ENCODE results near the gene PPP1R10. TPM values are rescaled to one million over a fixed set of nuclear protein-coding genes. Genes with fewer than 3 reads are reported as not detected.

Gene PPP1R10
- total and polyA plus RNA-seq, 9 donors, result 34.7 to 106 (median 76.0) TPM

DNA sequence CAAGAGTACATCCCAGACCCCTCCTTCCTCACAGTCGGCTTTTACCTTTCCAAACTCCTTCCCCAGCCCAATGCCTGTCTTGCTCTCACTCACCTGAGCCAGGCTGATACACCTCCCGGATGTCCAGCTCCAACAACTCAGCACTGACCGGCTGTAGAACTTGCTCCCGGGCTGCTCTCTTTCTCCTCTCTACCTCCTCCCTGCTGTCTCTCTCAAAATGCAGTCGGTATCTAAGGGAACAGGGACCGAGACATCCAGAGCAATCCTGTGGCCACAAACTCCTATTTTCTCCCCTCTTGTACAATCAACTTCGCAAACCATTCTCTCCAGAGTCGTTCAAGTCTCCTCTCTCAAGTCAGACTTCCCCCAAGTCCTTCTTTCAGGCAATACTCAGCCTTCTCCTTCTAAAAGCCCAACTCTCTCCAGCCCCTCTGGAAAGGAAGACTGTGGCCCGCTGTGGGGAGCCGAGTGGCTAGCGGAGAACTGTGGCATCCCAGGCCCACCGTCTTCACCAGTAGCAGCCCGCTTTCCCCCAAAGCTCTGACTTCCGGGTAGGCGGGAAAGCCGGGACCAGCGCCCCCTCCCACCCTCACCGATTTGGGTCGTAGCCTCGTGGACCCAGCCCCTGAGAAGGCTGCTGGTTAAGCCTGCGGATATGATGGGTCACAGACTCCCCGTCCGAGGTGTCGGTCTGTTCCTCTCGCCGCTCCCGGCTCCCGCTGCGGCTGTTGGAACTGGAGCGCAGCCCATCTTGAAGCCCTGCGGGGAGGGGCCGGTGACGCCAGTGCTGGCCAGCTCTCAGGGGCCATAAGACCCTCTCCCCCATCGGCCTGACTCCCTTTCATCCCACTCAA, 61.9 kb downstream of the PPP1R10 start:
- Histone ChIP-seq H3K27me3 (no peaks in the 10 kb centered on the region), H3K4me3 (peak overlapping the region; percentile 66), H3K4me1 (ENCODE audit: insufficient read depth) (peaks cover 7% of the 10 kb centered on the region), H3K27ac (peak overlapping the region; percentile 93 to 98), H3K9me3 (no peaks in the 10 kb centered on the region), H3K36me3 (no peaks in the 10 kb centered on the region)
- peak; percentile 71 to 87 (median 80) for DNase-seq
- WGBS, 3 donors, result 6 to 8% (median 6%) methylated on average over 31 to 34 of the region's 34 CpGs
- intact Hi-C loops (cut with DNase I), result no loop called here
- TF ChIP-seq, protein P1, sequence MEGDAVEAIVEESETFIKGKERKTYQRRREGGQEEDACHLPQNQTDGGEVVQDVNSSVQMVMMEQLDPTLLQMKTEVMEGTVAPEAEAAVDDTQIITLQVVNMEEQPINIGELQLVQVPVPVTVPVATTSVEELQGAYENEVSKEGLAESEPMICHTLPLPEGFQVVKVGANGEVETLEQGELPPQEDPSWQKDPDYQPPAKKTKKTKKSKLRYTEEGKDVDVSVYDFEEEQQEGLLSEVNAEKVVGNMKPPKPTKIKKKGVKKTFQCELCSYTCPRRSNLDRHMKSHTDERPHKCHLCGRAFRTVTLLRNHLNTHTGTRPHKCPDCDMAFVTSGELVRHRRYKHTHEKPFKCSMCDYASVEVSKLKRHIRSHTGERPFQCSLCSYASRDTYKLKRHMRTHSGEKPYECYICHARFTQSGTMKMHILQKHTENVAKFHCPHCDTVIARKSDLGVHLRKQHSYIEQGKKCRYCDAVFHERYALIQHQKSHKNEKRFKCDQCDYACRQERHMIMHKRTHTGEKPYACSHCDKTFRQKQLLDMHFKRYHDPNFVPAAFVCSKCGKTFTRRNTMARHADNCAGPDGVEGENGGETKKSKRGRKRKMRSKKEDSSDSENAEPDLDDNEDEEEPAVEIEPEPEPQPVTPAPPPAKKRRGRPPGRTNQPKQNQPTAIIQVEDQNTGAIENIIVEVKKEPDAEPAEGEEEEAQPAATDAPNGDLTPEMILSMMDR (IDR thresholded peaks at IDR 0.05), result peak in 1 of 3 donors; percentile 19
- TF ChIP-seq POLR2A (IDR thresholded peaks at IDR 0.05), result no peak

DNA sequence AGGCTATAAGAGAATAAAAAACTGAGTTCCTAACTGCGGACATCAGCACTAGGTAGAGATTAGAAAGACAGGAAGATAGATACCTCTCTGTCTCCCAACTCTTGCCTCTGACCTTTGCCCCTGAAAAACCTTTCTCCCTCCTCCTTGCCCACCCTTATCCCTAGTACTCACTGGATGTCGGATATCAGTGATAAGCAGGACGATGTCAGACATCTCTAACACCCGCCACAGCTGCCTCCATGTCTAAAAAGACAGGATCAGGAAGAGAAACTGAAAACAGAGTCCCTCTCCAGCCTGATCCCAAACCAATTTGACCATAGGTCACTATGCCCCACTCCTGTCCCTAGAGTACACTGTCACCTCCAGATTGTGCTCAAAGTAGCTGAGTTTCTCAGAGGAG, 62.6 kb downstream of the PPP1R10 start:
- no peak for DNase-seq
- intact Hi-C loops (cut with DNase I), result no loop called here
- no peak for TF ChIP-seq POLR2A (IDR thresholded peaks at IDR 0.05)
- TF ChIP-seq, protein P1 (IDR thresholded peaks at IDR 0.05), result no peak
- no peak for TF ChIP-seq EP300 (IDR thresholded peaks at IDR 0.05)
- no peak overlapping the region for H3K4me3 ChIP-seq
- H3K27me3 ChIP-seq, result no peaks in the 10 kb centered on the region
- no peaks in the 10 kb centered on the region for H3K9me3 ChIP-seq
- no peaks in the 10 kb centered on the region for H3K36me3 ChIP-seq
- 86 to 90% (median 86%) methylated on average over 4 of the region's 4 CpGs for WGBS, 3 donors
- H3K27ac ChIP-seq, result no peak overlapping the region
- peaks cover 7% of the 10 kb centered on the region for H3K4me1 ChIP-seq (ENCODE audit: insufficient read depth)

MicroRNAs encoded within 50 kb of the gene (microRNA counts, 767-probe panel; counts per million panel counts)
- microRNA hsa-miR-877-5p, result 530 counts per million, percentile 78 among the panel's probes with 10 or more counts

Small RNA genes lying within 50 kb of the gene (microRNA-seq; reads per million reads assigned to microRNA genes)
- gene MIR877, result 7.0 to 16.7 (median 15.5) reads per million in 3 donors

Small RNA genes lying within 50 kb of the gene (small RNA-seq; reads per million reads assigned to genes)
- 0.45 reads per million for gene MIR877

Other genes with a start within 250 kb of the PPP1R10 start
- gene HLA-E, start 127.7 kb downstream of the PPP1R10 start, total RNA-seq, result 100 to 1,000 TPM; 181 to 322 (median 238) TPM
- gene HLA-E, start 127.7 kb downstream of the PPP1R10 start, polyA plus RNA-seq, result 100 to 1,000 TPM; 332 to 614 TPM
- gene GNL1, start 60.8 kb downstream of the PPP1R10 start, total RNA-seq, result 100 to 1,000 TPM in 4 of 7 donors, 10 to 100 TPM in 3; 42.4 to 128 (median 103) TPM
- gene GNL1, start 60.8 kb downstream of the PPP1R10 start, polyA plus RNA-seq, result 10 to 100 TPM; 77.8 to 80.4 TPM
- 10 to 100 TPM in 6 of 7 donors, 1 to 10 TPM in 1; 8.6 to 35.0 (median 20.9) TPM for gene PRR3, start 59.9 kb downstream of the PPP1R10 start, total RNA-seq
- 10 to 100 TPM; 19.0 to 29.6 TPM for gene PRR3, start 59.9 kb downstream of the PPP1R10 start, polyA plus RNA-seq
- gene ABCF1, start 45.8 kb downstream of the PPP1R10 start, total RNA-seq, result 10 to 100 TPM; 16.3 to 50.5 (median 36.0) TPM
- gene ABCF1, start 45.8 kb downstream of the PPP1R10 start, polyA plus RNA-seq, result 10 to 100 TPM; 18.8 to 60.6 TPM
- 10 to 100 TPM; 40.7 to 61.4 (median 52.9) TPM for gene MRPS18B, start 597 bp upstream of the PPP1R10 start, total RNA-seq
- 10 to 100 TPM; 62.4 to 69.0 TPM for gene MRPS18B, start 597 bp upstream of the PPP1R10 start, polyA plus RNA-seq
- gene ATAT1, start 9.6 kb upstream of the PPP1R10 start, total RNA-seq, result 10 to 100 TPM in 4 of 7 donors, 1 to 10 TPM in 3; 5.6 to 20.5 (median 11.4) TPM
- gene ATAT1, start 9.6 kb upstream of the PPP1R10 start, polyA plus RNA-seq, result 10 to 100 TPM in 1 of 2 donors, 1 to 10 TPM in 1; 9.2 to 18.6 TPM
- 10 to 100 TPM in 6 of 7 donors, 1 to 10 TPM in 1; 6.0 to 20.0 (median 14.8) TPM for gene C6orf136, start 29.9 kb upstream of the PPP1R10 start, total RNA-seq
- gene C6orf136, start 29.9 kb upstream of the PPP1R10 start, polyA plus RNA-seq, result 1 to 10 TPM; 6.4 to 9.3 TPM
- gene DHX16, start 55.8 kb upstream of the PPP1R10 start, total RNA-seq, result 10 to 100 TPM; 18.0 to 27.4 (median 22.5) TPM
- 10 to 100 TPM; 19.3 to 27.4 TPM for gene DHX16, start 55.8 kb upstream of the PPP1R10 start, polyA plus RNA-seq
- gene PPP1R18, start 69.4 kb upstream of the PPP1R10 start, total RNA-seq, result 10 to 100 TPM; 14.7 to 86.4 (median 56.0) TPM
- gene PPP1R18, start 69.4 kb upstream of the PPP1R10 start, polyA plus RNA-seq, result 10 to 100 TPM; 51.0 to 95.9 TPM
- 10 to 100 TPM in 5 of 7 donors, 1 to 10 TPM in 2; 3.4 to 23.2 (median 15.3) TPM for gene NRM, start 73.7 kb upstream of the PPP1R10 start, total RNA-seq
- 10 to 100 TPM; 15.3 to 15.4 TPM for gene NRM, start 73.7 kb upstream of the PPP1R10 start, polyA plus RNA-seq
- 10 to 100 TPM; 13.1 to 62.5 (median 43.9) TPM for gene MDC1, start 100.0 kb upstream of the PPP1R10 start, total RNA-seq
- gene MDC1, start 100.0 kb upstream of the PPP1R10 start, polyA plus RNA-seq, result 10 to 100 TPM; 20.1 to 39.0 TPM
- 100 to 1,000 TPM; 242 to 697 (median 630) TPM for gene TUBB, start 103.1 kb upstream of the PPP1R10 start, total RNA-seq
- 100 to 1,000 TPM; 370 to 772 TPM for gene TUBB, start 103.1 kb upstream of the PPP1R10 start, polyA plus RNA-seq
- gene FLOT1, start 125.4 kb upstream of the PPP1R10 start, total RNA-seq, result 100 to 1,000 TPM in 6 of 7 donors, 10 to 100 TPM in 1; 64.1 to 154 (median 116) TPM
- gene FLOT1, start 125.4 kb upstream of the PPP1R10 start, polyA plus RNA-seq, result 100 to 1,000 TPM; 124 to 180 TPM
- gene IER3, start 127.3 kb upstream of the PPP1R10 start, total RNA-seq, result 100 to 1,000 TPM in 1 of 7 donors, 10 to 100 TPM in 5, 1 to 10 TPM in 1; 9.7 to 221 (median 20.6) TPM
- gene IER3, start 127.3 kb upstream of the PPP1R10 start, polyA plus RNA-seq, result 10 to 100 TPM; 16.1 to 30.6 TPM